Gastroesophageal sphincter (tissue), 3 donors: ENCODE results near the gene KRT40.

Source experiments
- CTCF ChIP-seq, 4 experiments: fragments of 200-600 bp in 2 of 4; fragments of 450-650 bp in 2 of 4; sonication (generic) in 1 of 4; IDR thresholded peaks; one replicate each; pipeline ENCODE4 v1.5.1; 2017 to 2019; ENCODE audit warnings: antibody characterized with exemption in 4 of 4, mild to moderate bottlenecking in 2 of 4, moderate library complexity in 2 of 4
- POLR2A ChIP-seq, 2 donors: fragments of 450-650 bp; IDR thresholded peaks; one replicate each; pipeline ENCODE4 v1.6.1; 2017; ENCODE audit warnings: antibody characterized with exemption in 2 of 2, mild to moderate bottlenecking in 2 of 2, moderate library complexity in 1 of 2
- POLR2AphosphoS5 ChIP-seq: sonication (generic); formaldehyde crosslinking; IDR thresholded peaks from one replicate; pipeline ENCODE4 v1.6.1; 2017; ENCODE audit warnings: antibody characterized with exemption

- no peak for TF ChIP-seq POLR2A (IDR thresholded peaks at IDR 0.05)
- no peak for TF ChIP-seq CTCF (IDR thresholded peaks at IDR 0.05)
- TF ChIP-seq POLR2AphosphoS5, result no peak
Measured at GRCh38 chr17:41026715-41027471, 42.8 kb upstream of the KRT40 start, which contains the start of gene KRTAP1-5.
